Osteoblast (primary cell): ENCODE measurements around the gene CBY1. TPM values are rescaled to one million over a fixed set of nuclear protein-coding genes. Genes with fewer than 3 reads are reported as not detected.
A peak's percentile ranks its signal among the peaks of the same experiment; 100 is the strongest.

ENCODE experiments used
- DNase-seq: peaks from one replicate; pipeline ENCODE4 v3.0.0; 2011; ENCODE audit warnings: low spot score, mixed read lengths; ENCODE audit not compliant: insufficient read length; ENCODE audit errors: missing footprints
- H2AFZ ChIP-seq: 2 replicates; pipeline ENCODE4 v1.6.0; 2011; ENCODE audit warnings: mild to moderate bottlenecking, low read length
- H3K27ac ChIP-seq: 2 replicates; pipeline ENCODE4 v1.5.1; 2011; ENCODE audit warnings: mild to moderate bottlenecking, low read depth, low read length, moderate library complexity
- H3K27me3 ChIP-seq: 2 replicates; pipeline ENCODE4 v1.6.0; 2012; ENCODE audit warnings: mild to moderate bottlenecking, control low read depth, inconsistent platforms, low read length, moderate library complexity; ENCODE audit not compliant: insufficient read depth
- H3K36me3 ChIP-seq: 2 replicates; pipeline ENCODE4 v1.5.1; 2011; ENCODE audit warnings: mild to moderate bottlenecking, low read length, control low read depth, moderate library complexity; ENCODE audit not compliant: insufficient read depth
- H3K4me1 ChIP-seq: 2 replicates; pipeline ENCODE4 v1.5.1; 2011; ENCODE audit warnings: mild to moderate bottlenecking, low read length, control low read depth, moderate library complexity; ENCODE audit not compliant: insufficient read depth
- H3K4me2 ChIP-seq: 2 replicates; pipeline ENCODE4 v1.6.0; 2011; ENCODE audit warnings: mild to moderate bottlenecking, low read length; ENCODE audit not compliant: insufficient read depth
- H3K4me3 ChIP-seq: fragments of 200-600 bp; sonication (generic); 3 replicates; pipeline ENCODE4 v1.5.1; 2012; ENCODE audit warnings: mild to moderate bottlenecking, low read length, inconsistent platforms; ENCODE audit not compliant: insufficient read depth
- H3K79me2 ChIP-seq: 2 replicates; pipeline ENCODE4 v1.6.0; 2012; ENCODE audit warnings: mild to moderate bottlenecking, low read length, control low read depth, inconsistent platforms; ENCODE audit not compliant: insufficient read depth
- H3K9me3 ChIP-seq: 2 replicates; pipeline ENCODE4 v1.5.1; 2011; ENCODE audit warnings: low read depth, low read length, control low read depth
- H4K20me1 ChIP-seq: 2 replicates; pipeline ENCODE4 v1.6.0; 2012; ENCODE audit warnings: mild to moderate bottlenecking, low read length, control low read depth; ENCODE audit not compliant: insufficient read depth
- total RNA-seq: library from RNA; depleted of rRNA; stranded (reverse); fragments of >200 nt; gene quantifications from 2 replicates; pipeline ENCODE4 v1.2.3, GENCODE V29; 2012
- TF ChIP-seq, protein P1 (sequence below): IDR thresholded peaks from 2 replicates; pipeline ENCODE4 v1.5.1; 2011; ENCODE audit warnings: mild to moderate bottlenecking, low read depth, low read length, moderate library complexity; ENCODE audit errors: extremely low read depth

CBY1 gene
- 13.8 and 16.2 TPM in 2 replicates for total RNA-seq

DNA sequence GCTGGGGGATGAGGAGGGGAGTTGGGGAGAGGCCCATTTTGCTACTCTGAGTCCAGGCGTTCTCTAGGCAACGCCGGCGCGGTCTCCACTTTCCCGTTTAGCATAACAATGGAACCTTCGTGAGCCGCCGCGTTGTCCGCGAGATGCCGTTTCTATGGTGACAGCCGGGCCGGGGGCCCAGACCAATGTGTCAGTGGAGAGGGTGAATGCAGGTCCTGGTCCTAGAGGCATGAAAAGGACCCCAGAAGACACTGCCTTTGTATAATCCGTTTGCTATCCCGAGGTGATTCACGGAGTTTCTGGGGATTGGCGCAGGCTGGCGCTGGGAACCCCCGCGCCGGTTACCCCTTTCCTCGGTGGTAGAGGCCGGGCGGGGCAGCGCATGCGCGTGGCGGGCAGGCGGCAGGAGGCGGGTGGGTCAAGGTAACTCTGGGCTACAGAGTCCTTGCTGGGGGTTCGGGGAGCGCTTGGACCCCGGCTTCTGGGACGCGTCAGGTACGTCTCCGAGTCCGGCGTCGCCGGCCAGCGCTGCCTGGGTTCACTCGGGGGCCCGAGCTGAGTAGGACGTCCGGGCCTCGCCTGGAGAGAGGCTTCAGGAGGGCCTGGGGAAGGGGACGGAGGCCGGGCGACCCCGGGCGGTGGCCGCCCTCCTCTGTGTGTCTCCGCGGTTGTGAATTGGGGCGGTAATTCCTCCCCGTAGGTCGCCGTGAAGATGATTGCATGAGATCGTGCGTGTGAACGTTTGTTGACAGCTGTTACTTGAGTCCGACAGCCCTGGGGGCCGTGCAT lies at the start of gene CBY1, which contains the start of gene FAM227A:
Gene CBY1, plus strand, starts transcription at position 383 of the 789 bp plus-strand sequence. CDS start 11,417 bp downstream, outside the sequence.
Gene FAM227A, minus strand, starts transcription at position 137 of the 789 bp plus-strand sequence. CDS start 6,224 bp downstream, outside the sequence.
- no peaks in the 10 kb centered on the region for H3K9me3 ChIP-seq

DNA sequence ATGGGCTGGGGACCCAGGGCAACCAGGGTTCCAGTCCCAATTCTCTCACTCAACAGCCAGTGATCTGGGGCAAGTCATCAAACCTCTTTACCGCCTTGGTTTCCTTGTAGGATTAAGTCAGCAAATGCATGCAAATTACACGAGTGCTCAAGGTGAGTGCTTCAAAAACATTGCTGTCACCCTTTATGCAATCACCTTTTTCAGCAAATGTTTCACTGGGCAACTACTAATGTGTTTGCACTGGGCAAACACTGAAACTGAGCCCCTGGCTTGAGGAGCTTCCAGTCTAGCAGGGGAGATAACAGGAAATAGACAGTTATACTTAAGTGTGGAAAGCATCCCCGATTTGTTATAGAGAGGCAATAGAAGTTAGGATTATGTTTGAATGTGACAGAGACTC lies 48.8 kb upstream of the CBY1 start:
- no peaks in the 10 kb centered on the region for H4K20me1 ChIP-seq
- no peak overlapping the region for H3K4me2 ChIP-seq
- H3K36me3 ChIP-seq = no peaks in the 10 kb centered on the region
- no peaks in the 10 kb centered on the region for H3K79me2 ChIP-seq
- TF ChIP-seq, protein P1, sequence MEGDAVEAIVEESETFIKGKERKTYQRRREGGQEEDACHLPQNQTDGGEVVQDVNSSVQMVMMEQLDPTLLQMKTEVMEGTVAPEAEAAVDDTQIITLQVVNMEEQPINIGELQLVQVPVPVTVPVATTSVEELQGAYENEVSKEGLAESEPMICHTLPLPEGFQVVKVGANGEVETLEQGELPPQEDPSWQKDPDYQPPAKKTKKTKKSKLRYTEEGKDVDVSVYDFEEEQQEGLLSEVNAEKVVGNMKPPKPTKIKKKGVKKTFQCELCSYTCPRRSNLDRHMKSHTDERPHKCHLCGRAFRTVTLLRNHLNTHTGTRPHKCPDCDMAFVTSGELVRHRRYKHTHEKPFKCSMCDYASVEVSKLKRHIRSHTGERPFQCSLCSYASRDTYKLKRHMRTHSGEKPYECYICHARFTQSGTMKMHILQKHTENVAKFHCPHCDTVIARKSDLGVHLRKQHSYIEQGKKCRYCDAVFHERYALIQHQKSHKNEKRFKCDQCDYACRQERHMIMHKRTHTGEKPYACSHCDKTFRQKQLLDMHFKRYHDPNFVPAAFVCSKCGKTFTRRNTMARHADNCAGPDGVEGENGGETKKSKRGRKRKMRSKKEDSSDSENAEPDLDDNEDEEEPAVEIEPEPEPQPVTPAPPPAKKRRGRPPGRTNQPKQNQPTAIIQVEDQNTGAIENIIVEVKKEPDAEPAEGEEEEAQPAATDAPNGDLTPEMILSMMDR = no peak
- H2AFZ ChIP-seq = no peak overlapping the region
- H3K27ac ChIP-seq = no peak overlapping the region
- no peak for DNase-seq
- no peak overlapping the region for H3K4me3 ChIP-seq
- H3K27me3 ChIP-seq = no peaks in the 10 kb centered on the region
- no peaks in the 10 kb centered on the region for H3K9me3 ChIP-seq
- H3K4me1 ChIP-seq = peaks cover 9% of the 10 kb centered on the region

More for the DNA sequence above, at the start of gene CBY1, which contains the start of gene FAM227A:
- H4K20me1 ChIP-seq = no peaks in the 10 kb centered on the region
- H3K36me3 ChIP-seq = peaks cover under 1% of the 10 kb centered on the region
- H3K4me2 ChIP-seq = peak within 1 kb of the TSS; percentile 88
- H3K79me2 ChIP-seq = peaks cover 14% of the 10 kb centered on the region
- H3K4me1 ChIP-seq = peaks cover 17% of the 10 kb centered on the region
- peak within 1 kb of the TSS; percentile 100 for H3K27ac ChIP-seq
- H3K4me3 ChIP-seq = peak within 1 kb of the TSS; percentile 92
- TF ChIP-seq, protein P1 = no peak
- DNase-seq = peak; percentile 99
- H2AFZ ChIP-seq = peak within 1 kb of the TSS; percentile 100
- no peaks in the 10 kb centered on the region for H3K27me3 ChIP-seq

DNA sequence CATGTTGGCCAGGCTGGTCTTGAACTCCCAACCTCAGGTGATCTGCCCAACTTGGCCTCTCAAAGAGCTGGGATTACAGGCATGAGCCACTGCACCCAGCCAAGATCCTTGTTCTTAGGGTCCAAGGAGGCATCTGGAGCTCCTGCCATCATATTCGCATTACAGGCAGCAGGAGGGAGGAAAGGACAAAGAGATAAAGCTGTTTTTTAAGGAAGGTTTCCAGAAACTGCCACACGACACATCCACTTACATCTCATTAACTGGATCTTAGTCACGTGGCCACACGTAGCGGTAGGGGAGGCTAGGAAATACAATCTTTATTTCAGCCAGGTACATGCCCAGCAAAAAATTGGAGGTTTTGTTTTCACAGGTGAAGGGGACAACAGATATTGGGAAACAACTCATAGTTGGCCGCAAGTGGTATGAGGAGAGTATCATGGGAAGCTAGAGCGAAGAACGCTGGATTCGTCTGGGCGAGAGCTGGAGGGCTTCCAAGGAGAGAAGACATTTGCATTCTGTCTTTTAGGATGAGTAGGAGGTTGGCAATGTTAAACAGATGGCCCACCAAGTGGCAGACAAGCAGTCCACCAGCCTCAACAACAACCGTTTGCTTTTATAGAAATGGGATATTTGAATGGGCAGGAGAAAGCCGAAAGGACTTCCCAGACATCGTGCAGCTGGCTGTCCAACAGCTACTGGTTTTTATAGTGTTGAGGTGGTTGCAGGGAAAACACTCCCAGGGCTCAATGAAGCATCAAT lies 47.3 kb upstream of the CBY1 start:
- H3K9me3 ChIP-seq = no peaks in the 10 kb centered on the region
- H3K4me1 ChIP-seq = peaks cover 9% of the 10 kb centered on the region
- H3K36me3 ChIP-seq = no peaks in the 10 kb centered on the region
- H2AFZ ChIP-seq = no peak overlapping the region
- H3K27ac ChIP-seq = no peak overlapping the region
- no peaks in the 10 kb centered on the region for H3K27me3 ChIP-seq
- H4K20me1 ChIP-seq = no peaks in the 10 kb centered on the region
- H3K79me2 ChIP-seq = no peaks in the 10 kb centered on the region
- no peak overlapping the region for H3K4me3 ChIP-seq
- no peak overlapping the region for H3K4me2 ChIP-seq
- DNase-seq = no peak
- TF ChIP-seq, protein P1 = no peak

DNA sequence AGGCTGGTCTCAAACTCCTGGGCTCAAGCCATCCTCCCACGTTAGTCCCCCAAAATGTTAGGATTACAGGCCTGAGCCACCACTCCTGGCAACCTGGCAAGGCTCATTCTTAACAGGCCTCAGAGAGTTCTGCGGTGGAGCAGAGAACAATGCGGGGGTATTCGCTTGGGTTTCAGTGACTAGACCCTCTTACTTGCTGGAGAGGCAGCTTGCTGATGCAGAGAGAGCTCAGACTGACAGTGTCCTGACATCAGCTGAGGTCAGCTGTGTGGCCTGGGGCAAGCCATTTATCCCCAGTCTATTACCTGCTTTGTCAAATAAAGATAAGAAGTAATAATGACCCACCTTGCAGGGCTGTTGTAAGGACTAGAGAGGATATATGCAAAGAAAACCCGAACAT lies 46.2 kb upstream of the CBY1 start:
- TF ChIP-seq, protein P1 = no peak
- no peaks in the 10 kb centered on the region for H4K20me1 ChIP-seq
- H3K4me1 ChIP-seq = peaks cover 9% of the 10 kb centered on the region
- H3K4me3 ChIP-seq = no peak overlapping the region
- H3K4me2 ChIP-seq = no peak overlapping the region
- H2AFZ ChIP-seq = no peak overlapping the region
- no peak for DNase-seq
- no peak overlapping the region for H3K27ac ChIP-seq
- H3K36me3 ChIP-seq = no peaks in the 10 kb centered on the region
- H3K9me3 ChIP-seq = no peaks in the 10 kb centered on the region
- H3K79me2 ChIP-seq = no peaks in the 10 kb centered on the region
- no peaks in the 10 kb centered on the region for H3K27me3 ChIP-seq
